ENCODE data around the gene ACTR3. TPM values are rescaled to one million over a fixed set of nuclear protein-coding genes. Genes with fewer than 3 reads are reported as not detected.

ACTR3 gene
- total and polyA plus RNA-seq, 4 donors = 34.4 to 99.6 (median 51.8) TPM

DNA sequence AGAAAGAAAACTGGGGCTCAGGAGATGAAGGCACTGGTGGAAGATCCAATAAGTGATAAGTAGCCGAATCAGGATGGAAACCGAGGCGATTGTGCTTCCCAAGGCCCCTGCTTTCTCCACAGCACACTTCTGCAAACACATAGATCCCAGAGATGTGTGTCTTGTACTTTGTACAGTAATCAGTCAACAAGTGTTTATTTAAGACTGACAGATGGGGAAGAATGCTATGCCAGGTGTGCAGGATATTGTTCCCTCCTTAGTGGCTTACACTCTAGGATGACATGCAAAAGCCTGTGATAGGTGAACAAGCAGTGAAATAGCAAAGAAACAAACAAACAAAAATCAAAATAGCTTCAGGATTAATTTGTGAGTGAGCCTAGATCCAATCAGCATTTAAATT lies 116.6 kb downstream of the ACTR3 start:
- no peak for TF ChIP-seq SP1 (IDR thresholded peaks at IDR 0.05)
- TF ChIP-seq, protein P1, sequence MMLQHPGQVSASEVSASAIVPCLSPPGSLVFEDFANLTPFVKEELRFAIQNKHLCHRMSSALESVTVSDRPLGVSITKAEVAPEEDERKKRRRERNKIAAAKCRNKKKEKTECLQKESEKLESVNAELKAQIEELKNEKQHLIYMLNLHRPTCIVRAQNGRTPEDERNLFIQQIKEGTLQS (IDR thresholded peaks at IDR 0.05) = no peak
- TF ChIP-seq TAF1 (conservative IDR thresholded peaks at IDR 0.05) = no peak
- TF ChIP-seq JUND (IDR thresholded peaks at IDR 0.05) = no peak
- TF ChIP-seq, protein P2, sequence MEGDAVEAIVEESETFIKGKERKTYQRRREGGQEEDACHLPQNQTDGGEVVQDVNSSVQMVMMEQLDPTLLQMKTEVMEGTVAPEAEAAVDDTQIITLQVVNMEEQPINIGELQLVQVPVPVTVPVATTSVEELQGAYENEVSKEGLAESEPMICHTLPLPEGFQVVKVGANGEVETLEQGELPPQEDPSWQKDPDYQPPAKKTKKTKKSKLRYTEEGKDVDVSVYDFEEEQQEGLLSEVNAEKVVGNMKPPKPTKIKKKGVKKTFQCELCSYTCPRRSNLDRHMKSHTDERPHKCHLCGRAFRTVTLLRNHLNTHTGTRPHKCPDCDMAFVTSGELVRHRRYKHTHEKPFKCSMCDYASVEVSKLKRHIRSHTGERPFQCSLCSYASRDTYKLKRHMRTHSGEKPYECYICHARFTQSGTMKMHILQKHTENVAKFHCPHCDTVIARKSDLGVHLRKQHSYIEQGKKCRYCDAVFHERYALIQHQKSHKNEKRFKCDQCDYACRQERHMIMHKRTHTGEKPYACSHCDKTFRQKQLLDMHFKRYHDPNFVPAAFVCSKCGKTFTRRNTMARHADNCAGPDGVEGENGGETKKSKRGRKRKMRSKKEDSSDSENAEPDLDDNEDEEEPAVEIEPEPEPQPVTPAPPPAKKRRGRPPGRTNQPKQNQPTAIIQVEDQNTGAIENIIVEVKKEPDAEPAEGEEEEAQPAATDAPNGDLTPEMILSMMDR (IDR thresholded peaks at IDR 0.05; ENCODE audit: low read depth, low read length, missing input control) = no peak
- no peak for TF ChIP-seq FOXA2 (IDR thresholded peaks at IDR 0.05)
- TF ChIP-seq, protein P3, sequence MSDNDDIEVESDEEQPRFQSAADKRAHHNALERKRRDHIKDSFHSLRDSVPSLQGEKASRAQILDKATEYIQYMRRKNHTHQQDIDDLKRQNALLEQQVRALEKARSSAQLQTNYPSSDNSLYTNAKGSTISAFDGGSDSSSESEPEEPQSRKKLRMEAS (IDR thresholded peaks at IDR 0.05) = no peak
- no peak for TF ChIP-seq RAD21 (IDR thresholded peaks at IDR 0.05)
- no peak for TF ChIP-seq NR2F2 (IDR thresholded peaks at IDR 0.05)
- TF ChIP-seq HNF4G (IDR thresholded peaks at IDR 0.05) = no peak
- no peak for TF ChIP-seq EGR1 (IDR thresholded peaks at IDR 0.05; ENCODE audit: low read depth in 2 of 2)
- no peak for TF ChIP-seq FOXA1 (IDR thresholded peaks at IDR 0.05)
- DNase-seq (ENCODE audit: low spot score) = no peak
- WGBS = 58% methylated on average over 3 of the region's 3 CpGs

DNA sequence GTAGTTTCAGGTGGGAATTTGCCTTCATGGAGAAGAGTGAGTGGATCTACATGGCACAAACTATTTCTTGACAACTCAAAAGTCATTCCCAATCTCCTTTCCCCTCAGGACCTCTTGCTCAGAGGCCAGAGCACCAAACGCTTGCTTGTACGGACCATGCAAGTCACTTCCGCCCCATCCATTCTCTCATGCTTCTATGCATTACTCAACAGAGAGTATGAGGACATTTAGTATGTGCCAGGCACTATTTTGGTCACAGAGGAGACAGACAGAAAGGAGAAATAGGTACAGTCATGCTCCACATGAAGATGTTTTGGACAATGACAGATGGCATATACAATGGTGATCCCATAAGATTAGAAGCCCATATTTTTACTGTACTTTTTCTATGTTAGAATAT lies 117.5 kb downstream of the ACTR3 start:
- TF ChIP-seq, protein P4, sequence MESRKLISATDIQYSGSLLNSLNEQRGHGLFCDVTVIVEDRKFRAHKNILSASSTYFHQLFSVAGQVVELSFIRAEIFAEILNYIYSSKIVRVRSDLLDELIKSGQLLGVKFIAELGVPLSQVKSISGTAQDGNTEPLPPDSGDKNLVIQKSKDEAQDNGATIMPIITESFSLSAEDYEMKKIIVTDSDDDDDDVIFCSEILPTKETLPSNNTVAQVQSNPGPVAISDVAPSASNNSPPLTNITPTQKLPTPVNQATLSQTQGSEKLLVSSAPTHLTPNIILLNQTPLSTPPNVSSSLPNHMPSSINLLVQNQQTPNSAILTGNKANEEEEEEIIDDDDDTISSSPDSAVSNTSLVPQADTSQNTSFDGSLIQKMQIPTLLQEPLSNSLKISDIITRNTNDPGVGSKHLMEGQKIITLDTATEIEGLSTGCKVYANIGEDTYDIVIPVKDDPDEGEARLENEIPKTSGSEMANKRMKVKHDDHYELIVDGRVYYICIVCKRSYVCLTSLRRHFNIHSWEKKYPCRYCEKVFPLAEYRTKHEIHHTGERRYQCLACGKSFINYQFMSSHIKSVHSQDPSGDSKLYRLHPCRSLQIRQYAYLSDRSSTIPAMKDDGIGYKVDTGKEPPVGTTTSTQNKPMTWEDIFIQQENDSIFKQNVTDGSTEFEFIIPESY (IDR thresholded peaks at IDR 0.05) = no peak
- TF ChIP-seq, protein P3 (IDR thresholded peaks at IDR 0.05) = no peak
- TF ChIP-seq FOXA1 (IDR thresholded peaks at IDR 0.05) (no peak), RXRA (IDR thresholded peaks at IDR 0.05) (no peak), TAF1 (conservative IDR thresholded peaks at IDR 0.05) (no peak), HNF4A (conservative IDR thresholded peaks at IDR 0.05) (no peak), GABPA (IDR thresholded peaks at IDR 0.05 in 1 of 2, conservative IDR thresholded peaks at IDR 0.05 in 1 of 2) (no peak), EGR1 (IDR thresholded peaks at IDR 0.05; ENCODE audit: low read depth in 2 of 2) (no peak), FOXA2 (IDR thresholded peaks at IDR 0.05) (no peak), HNF4G (IDR thresholded peaks at IDR 0.05) (no peak), RAD21 (IDR thresholded peaks at IDR 0.05) (no peak), JUND (IDR thresholded peaks at IDR 0.05) (no peak), NR2F2 (IDR thresholded peaks at IDR 0.05) (no peak), SP1 (IDR thresholded peaks at IDR 0.05) (no peak), YY1 (IDR thresholded peaks at IDR 0.05) (no peak)
- TF ChIP-seq, protein P2 (IDR thresholded peaks at IDR 0.05; ENCODE audit: low read depth, low read length, missing input control) = no peak
- TF ChIP-seq, protein P5, sequence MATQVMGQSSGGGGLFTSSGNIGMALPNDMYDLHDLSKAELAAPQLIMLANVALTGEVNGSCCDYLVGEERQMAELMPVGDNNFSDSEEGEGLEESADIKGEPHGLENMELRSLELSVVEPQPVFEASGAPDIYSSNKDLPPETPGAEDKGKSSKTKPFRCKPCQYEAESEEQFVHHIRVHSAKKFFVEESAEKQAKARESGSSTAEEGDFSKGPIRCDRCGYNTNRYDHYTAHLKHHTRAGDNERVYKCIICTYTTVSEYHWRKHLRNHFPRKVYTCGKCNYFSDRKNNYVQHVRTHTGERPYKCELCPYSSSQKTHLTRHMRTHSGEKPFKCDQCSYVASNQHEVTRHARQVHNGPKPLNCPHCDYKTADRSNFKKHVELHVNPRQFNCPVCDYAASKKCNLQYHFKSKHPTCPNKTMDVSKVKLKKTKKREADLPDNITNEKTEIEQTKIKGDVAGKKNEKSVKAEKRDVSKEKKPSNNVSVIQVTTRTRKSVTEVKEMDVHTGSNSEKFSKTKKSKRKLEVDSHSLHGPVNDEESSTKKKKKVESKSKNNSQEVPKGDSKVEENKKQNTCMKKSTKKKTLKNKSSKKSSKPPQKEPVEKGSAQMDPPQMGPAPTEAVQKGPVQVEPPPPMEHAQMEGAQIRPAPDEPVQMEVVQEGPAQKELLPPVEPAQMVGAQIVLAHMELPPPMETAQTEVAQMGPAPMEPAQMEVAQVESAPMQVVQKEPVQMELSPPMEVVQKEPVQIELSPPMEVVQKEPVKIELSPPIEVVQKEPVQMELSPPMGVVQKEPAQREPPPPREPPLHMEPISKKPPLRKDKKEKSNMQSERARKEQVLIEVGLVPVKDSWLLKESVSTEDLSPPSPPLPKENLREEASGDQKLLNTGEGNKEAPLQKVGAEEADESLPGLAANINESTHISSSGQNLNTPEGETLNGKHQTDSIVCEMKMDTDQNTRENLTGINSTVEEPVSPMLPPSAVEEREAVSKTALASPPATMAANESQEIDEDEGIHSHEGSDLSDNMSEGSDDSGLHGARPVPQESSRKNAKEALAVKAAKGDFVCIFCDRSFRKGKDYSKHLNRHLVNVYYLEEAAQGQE (IDR thresholded peaks at IDR 0.05) = no peak
- TF ChIP-seq, protein P1 (IDR thresholded peaks at IDR 0.05) = no peak
- no peak for DNase-seq (ENCODE audit: low spot score)
- Histone ChIP-seq H3K9ac (ENCODE audit: low read depth in 1 of 2, low read length in 2 of 2) (no peak overlapping the region), H3K27me3 (ENCODE audit: control insufficient read depth in 4 of 4, insufficient read depth in 4 of 4, low read length in 3 of 4) (no peaks in the 10 kb centered on the region), H3K36me3 (ENCODE audit: control insufficient read depth in 4 of 4, insufficient read depth in 3 of 4, low read depth in 1 of 4, low read length in 3 of 4) (no peaks in the 10 kb centered on the region), H3K9me3 (ENCODE audit: control insufficient read depth in 4 of 4, low read length in 3 of 4) (no peaks in the 10 kb centered on the region), H3K27ac (ENCODE audit: low read depth in 1 of 2, low read length in 2 of 2) (no peak overlapping the region), H3K4me1 (ENCODE audit: control insufficient read depth in 4 of 4, insufficient read depth in 4 of 4, low read length in 3 of 4) (no peaks in the 10 kb centered on the region), H3K4me3 (ENCODE audit: low read depth in 1 of 3, low read length in 3 of 3) (no peak overlapping the region)
- WGBS = 95% methylated on average over 3 of the region's 3 CpGs

More for the DNA sequence above, 116.6 kb downstream of the ACTR3 start:
- Histone ChIP-seq H3K9me3 (ENCODE audit: control insufficient read depth in 4 of 4, low read length in 3 of 4) (no peaks in the 10 kb centered on the region), H3K27ac (ENCODE audit: low read depth in 1 of 2, low read length in 2 of 2) (no peak overlapping the region), H3K27me3 (ENCODE audit: control insufficient read depth in 4 of 4, insufficient read depth in 4 of 4, low read length in 3 of 4) (no peaks in the 10 kb centered on the region), H3K4me1 (ENCODE audit: control insufficient read depth in 4 of 4, insufficient read depth in 4 of 4, low read length in 3 of 4) (no peaks in the 10 kb centered on the region), H3K4me3 (ENCODE audit: low read depth in 1 of 3, low read length in 3 of 3) (no peak overlapping the region), H3K9ac (ENCODE audit: low read depth in 1 of 2, low read length in 2 of 2) (no peak overlapping the region), H3K36me3 (ENCODE audit: control insufficient read depth in 4 of 4, insufficient read depth in 3 of 4, low read depth in 1 of 4, low read length in 3 of 4) (no peaks in the 10 kb centered on the region)

Measured in liver (tissue), 9 donors.